WTC11 (cell line): ENCODE data around the gene CARMIL1.

Source experiments
- EMX1 ChIP-seq: fragments of 250-450 bp; sonication (Bioruptor Pico); IDR thresholded peaks from 2 replicates; pipeline ENCODE4 v1.8.0; 2021; ENCODE audit warnings: mild to moderate bottlenecking
- FOXK1 ChIP-seq: sonication (generic); formaldehyde crosslinking; IDR thresholded peaks from 2 replicates; pipeline ENCODE4 v1.8.0; 2022; ENCODE audit warnings: mild to moderate bottlenecking, moderate library complexity, missing genetic modification reagents
- IRF2 ChIP-seq: sonication (generic); formaldehyde crosslinking; IDR thresholded peaks from 2 replicates; pipeline ENCODE4 v1.8.0; 2022; ENCODE audit warnings: low read depth, missing genetic modification reagents, borderline replicate concordance
- JUN ChIP-seq: sonication (generic); formaldehyde crosslinking; IDR thresholded peaks from 2 replicates; pipeline ENCODE4 v1.8.0; 2023; ENCODE audit warnings: mild to moderate bottlenecking, missing genetic modification reagents
- MYBL2 ChIP-seq: sonication (generic); formaldehyde crosslinking; IDR thresholded peaks from 2 replicates; pipeline ENCODE4 v1.8.1; 2023; ENCODE audit warnings: mild to moderate bottlenecking, moderate library complexity, missing genetic modification reagents
- NFE2L1 ChIP-seq: sonication (generic); formaldehyde crosslinking; IDR thresholded peaks from 2 replicates; pipeline ENCODE4 v1.8.1; 2023; ENCODE audit warnings: missing genetic modification reagents
- NR1H2 ChIP-seq: sonication (generic); formaldehyde crosslinking; IDR thresholded peaks from 2 replicates; pipeline ENCODE4 v1.9.0; 2021; ENCODE audit warnings: mild to moderate bottlenecking, moderate library complexity, missing genetic modification reagents
- NR3C1 ChIP-seq: sonication (generic); formaldehyde crosslinking; conservative IDR thresholded peaks from 2 replicates; pipeline ENCODE4 v1.8.1; 2023; ENCODE audit warnings: low read depth, mild to moderate bottlenecking, missing genetic modification reagents
- ZBTB21 ChIP-seq: sonication (generic); formaldehyde crosslinking; IDR thresholded peaks from 2 replicates; pipeline ENCODE4 v1.8.1; 2023; ENCODE audit warnings: mild to moderate bottlenecking, missing genetic modification reagents, borderline replicate concordance
- ZNF121 ChIP-seq: sonication (generic); formaldehyde crosslinking; IDR thresholded peaks from 2 replicates; pipeline ENCODE4 v1.8.0; 2023; ENCODE audit warnings: missing genetic modification reagents
- ZNF263 ChIP-seq: sonication (generic); formaldehyde crosslinking; IDR thresholded peaks from 2 replicates; pipeline ENCODE4 v1.8.1; 2022; ENCODE audit warnings: low read depth, mild to moderate bottlenecking, moderate library complexity, missing genetic modification reagents
- TF ChIP-seq, protein P1 (sequence below): sonication (generic); formaldehyde crosslinking; IDR thresholded peaks from 2 replicates; pipeline ENCODE4 v1.8.0; 2022; ENCODE audit warnings: mild to moderate bottlenecking, missing genetic modification reagents
- TF ChIP-seq, protein P2 (sequence below): fragments of 200-600 bp; IDR thresholded peaks from 2 replicates; pipeline ENCODE4 v1.8.0; 2022; ENCODE audit warnings: antibody characterized with exemption

DNA sequence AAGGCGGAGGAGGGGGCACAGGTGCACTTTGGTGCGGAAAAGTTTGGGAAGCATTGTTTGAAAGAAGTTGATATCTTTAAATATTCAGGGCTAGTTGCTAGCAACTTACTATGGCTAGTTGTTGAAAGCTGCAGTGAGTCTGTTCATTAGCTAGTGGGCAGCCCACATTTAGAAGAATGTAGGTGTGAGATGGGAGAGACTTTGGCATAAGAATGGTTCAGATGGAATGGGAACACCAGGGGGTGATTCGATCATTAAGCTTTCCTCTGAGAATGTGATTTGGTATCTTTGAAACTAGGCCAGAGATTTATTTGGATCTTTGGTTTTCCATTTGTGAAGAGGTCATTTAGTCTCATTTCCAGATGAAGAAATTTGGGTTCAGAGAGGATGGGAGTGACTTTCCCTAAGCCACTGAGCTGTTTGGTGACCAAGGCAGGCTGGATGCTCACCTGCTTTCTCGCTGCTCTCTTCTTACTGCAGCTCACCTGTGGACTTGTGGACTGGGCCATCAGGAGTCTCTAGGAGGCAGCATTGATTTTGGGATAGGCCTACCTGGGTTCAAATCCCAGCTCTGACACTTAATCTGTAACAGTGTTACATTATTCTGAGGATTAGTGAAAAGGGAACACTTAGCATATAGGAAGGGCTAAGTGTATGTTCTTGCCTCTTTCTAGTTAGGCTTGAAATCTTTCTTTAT, 62.9 kb downstream of the CARMIL1 start:
- TF ChIP-seq EMX1 (CRISPR knock-in tag) (no peak), IRF2 (CRISPR knock-in tag) (no peak), FOXK1 (CRISPR knock-in tag) (no peak), NFE2L1 (CRISPR knock-in tag) (no peak), ZNF263 (CRISPR knock-in tag) (no peak), JUN (CRISPR knock-in tag) (no peak), ZBTB21 (CRISPR knock-in tag) (no peak), NR1H2 (no peak), NR3C1 (CRISPR knock-in tag) (no peak), ZNF121 (CRISPR knock-in tag) (no peak), MYBL2 (CRISPR knock-in tag) (no peak)
- TF ChIP-seq, protein P1, sequence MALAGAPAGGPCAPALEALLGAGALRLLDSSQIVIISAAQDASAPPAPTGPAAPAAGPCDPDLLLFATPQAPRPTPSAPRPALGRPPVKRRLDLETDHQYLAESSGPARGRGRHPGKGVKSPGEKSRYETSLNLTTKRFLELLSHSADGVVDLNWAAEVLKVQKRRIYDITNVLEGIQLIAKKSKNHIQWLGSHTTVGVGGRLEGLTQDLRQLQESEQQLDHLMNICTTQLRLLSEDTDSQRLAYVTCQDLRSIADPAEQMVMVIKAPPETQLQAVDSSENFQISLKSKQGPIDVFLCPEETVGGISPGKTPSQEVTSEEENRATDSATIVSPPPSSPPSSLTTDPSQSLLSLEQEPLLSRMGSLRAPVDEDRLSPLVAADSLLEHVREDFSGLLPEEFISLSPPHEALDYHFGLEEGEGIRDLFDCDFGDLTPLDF (CRISPR knock-in tag), result no peak
- TF ChIP-seq, protein P2, sequence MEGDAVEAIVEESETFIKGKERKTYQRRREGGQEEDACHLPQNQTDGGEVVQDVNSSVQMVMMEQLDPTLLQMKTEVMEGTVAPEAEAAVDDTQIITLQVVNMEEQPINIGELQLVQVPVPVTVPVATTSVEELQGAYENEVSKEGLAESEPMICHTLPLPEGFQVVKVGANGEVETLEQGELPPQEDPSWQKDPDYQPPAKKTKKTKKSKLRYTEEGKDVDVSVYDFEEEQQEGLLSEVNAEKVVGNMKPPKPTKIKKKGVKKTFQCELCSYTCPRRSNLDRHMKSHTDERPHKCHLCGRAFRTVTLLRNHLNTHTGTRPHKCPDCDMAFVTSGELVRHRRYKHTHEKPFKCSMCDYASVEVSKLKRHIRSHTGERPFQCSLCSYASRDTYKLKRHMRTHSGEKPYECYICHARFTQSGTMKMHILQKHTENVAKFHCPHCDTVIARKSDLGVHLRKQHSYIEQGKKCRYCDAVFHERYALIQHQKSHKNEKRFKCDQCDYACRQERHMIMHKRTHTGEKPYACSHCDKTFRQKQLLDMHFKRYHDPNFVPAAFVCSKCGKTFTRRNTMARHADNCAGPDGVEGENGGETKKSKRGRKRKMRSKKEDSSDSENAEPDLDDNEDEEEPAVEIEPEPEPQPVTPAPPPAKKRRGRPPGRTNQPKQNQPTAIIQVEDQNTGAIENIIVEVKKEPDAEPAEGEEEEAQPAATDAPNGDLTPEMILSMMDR, result no peak
